Activated effector memory CD4-positive, alpha-beta T cell treated with Interleukin-2 at 50 U/mL for 16 hours (primary cell): ENCODE data around the gene KCNN1.
"Not testable (repeated sequence)": the region's sequence is repeated elsewhere in the genome, so short reads cannot be mapped to it uniquely, and the experiment has no call there.

Experiments used
- DNase-seq: peaks from one replicate; pipeline ENCODE4 v3.0.0-alpha.2; 2020

KCNN1 gene

GRCh38 chr19:18031401-18031800 is 64.5 kb downstream of the KCNN1 start:
- DNase-seq: not testable (repeated sequence)

- not testable (repeated sequence) for DNase-seq
These were observed 65.2 kb downstream of the KCNN1 start for GRCh38 chr19:18032102-18032501.

- DNase-seq: no peak
These were observed 74.1 kb downstream of the KCNN1 start for GRCh38 chr19:18041054-18041453.

- no peak for DNase-seq
These were observed 76.8 kb downstream of the KCNN1 start for GRCh38 chr19:18043676-18044075.

GRCh38 chr19:18044825-18045304 is 78.0 kb downstream of the KCNN1 start:
- peak; percentile 76 for DNase-seq

GRCh38 chr19:18045307-18046050 is 78.6 kb downstream of the KCNN1 start:
- DNase-seq: no peak

- DNase-seq: no peak
These were observed 79.3 kb downstream of the KCNN1 start for GRCh38 chr19:18046059-18046718.

GRCh38 chr19:18049385-18049784 is 82.5 kb downstream of the KCNN1 start:
- no peak for DNase-seq
